ENCODE data around the gene NOTCH1. TPM values are rescaled to one million over a fixed set of nuclear protein-coding genes. Genes with fewer than 3 reads are reported as not detected.

The NOTCH1 gene
- total RNA-seq, 1 experiment from 2014 or later = 95.6 TPM

DNA sequence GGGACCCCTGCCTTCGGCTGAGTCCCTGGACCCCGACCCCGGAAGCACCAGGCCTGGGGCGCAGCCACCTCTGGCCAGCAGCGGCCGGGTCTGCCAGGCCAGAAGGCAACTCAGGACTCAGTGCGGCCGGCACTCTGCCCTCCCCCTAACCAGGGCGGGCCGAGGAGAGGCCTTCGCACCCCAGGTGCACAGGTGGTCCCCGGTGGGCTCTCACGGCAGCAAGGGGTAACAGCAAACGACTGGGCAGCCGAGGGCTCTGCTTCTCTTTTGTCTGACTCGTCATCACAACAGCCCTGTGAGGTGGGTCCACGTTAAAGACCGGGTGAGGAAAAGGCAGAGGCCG, 20.7 kb upstream of the NOTCH1 start (continued):
- TF ChIP-seq, protein P1, sequence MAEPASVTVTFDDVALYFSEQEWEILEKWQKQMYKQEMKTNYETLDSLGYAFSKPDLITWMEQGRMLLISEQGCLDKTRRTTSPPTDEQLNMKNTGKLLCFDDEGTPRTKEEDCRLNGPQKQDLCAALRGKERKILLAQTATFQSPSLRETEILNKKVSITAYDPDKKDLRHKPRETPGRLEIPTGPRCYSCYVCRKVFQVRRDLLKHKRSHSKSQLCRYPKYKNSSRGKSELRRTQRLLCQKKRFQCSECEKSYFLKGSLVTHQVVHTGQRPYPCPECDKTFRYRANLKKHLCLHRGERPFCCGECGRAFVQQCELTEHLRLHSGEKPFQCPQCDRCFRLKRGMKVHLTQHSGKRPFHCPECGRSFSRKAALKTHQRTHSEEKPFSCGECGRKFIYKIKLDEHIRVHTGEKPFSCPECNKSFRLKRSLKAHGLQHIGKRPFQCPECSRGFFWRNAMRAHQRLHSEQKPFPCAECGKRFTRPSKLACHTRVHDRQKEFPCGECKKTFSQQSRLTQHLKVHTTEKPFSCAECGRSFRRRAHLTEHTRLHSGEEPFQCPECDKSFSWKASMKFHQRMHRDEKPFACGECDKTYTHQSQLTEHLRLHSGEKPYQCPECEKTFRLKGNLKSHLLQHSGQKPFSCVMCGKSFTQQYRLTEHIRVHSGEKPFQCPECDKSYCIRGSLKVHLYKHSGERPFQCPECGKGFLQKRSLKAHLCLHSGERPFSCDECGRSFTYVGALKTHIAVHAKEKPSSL (CRISPR knock-in tag; conservative IDR thresholded peaks at IDR 0.05) = no peak
- TF ChIP-seq RELA (CRISPR knock-in tag; IDR thresholded peaks at IDR 0.05; ENCODE audit: borderline replicate concordance) (no peak), OVOL2 (CRISPR knock-in tag; IDR thresholded peaks at IDR 0.05; ENCODE audit: borderline replicate concordance) (no peak), ETV6 (CRISPR knock-in tag; IDR thresholded peaks at IDR 0.05) (no peak), CREM (CRISPR knock-in tag; IDR thresholded peaks at IDR 0.05) (no peak), USF1 (CRISPR knock-in tag; IDR thresholded peaks at IDR 0.05) (no peak), GRHL2 (CRISPR knock-in tag; IDR thresholded peaks at IDR 0.05; ENCODE audit: insufficient replicate concordance, severe bottlenecking) (no peak), CBFB (CRISPR knock-in tag; IDR thresholded peaks at IDR 0.05; ENCODE audit: low read depth) (no peak), TEAD4 (CRISPR knock-in tag; IDR thresholded peaks at IDR 0.05) (no peak)
- TF ChIP-seq, protein P2, sequence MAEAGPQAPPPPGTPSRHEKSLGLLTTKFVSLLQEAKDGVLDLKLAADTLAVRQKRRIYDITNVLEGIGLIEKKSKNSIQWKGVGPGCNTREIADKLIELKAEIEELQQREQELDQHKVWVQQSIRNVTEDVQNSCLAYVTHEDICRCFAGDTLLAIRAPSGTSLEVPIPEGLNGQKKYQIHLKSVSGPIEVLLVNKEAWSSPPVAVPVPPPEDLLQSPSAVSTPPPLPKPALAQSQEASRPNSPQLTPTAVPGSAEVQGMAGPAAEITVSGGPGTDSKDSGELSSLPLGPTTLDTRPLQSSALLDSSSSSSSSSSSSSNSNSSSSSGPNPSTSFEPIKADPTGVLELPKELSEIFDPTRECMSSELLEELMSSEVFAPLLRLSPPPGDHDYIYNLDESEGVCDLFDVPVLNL (CRISPR knock-in tag; IDR thresholded peaks at IDR 0.05; ENCODE audit: borderline replicate concordance, low read depth) = no peak
- TF ChIP-seq, protein P3, sequence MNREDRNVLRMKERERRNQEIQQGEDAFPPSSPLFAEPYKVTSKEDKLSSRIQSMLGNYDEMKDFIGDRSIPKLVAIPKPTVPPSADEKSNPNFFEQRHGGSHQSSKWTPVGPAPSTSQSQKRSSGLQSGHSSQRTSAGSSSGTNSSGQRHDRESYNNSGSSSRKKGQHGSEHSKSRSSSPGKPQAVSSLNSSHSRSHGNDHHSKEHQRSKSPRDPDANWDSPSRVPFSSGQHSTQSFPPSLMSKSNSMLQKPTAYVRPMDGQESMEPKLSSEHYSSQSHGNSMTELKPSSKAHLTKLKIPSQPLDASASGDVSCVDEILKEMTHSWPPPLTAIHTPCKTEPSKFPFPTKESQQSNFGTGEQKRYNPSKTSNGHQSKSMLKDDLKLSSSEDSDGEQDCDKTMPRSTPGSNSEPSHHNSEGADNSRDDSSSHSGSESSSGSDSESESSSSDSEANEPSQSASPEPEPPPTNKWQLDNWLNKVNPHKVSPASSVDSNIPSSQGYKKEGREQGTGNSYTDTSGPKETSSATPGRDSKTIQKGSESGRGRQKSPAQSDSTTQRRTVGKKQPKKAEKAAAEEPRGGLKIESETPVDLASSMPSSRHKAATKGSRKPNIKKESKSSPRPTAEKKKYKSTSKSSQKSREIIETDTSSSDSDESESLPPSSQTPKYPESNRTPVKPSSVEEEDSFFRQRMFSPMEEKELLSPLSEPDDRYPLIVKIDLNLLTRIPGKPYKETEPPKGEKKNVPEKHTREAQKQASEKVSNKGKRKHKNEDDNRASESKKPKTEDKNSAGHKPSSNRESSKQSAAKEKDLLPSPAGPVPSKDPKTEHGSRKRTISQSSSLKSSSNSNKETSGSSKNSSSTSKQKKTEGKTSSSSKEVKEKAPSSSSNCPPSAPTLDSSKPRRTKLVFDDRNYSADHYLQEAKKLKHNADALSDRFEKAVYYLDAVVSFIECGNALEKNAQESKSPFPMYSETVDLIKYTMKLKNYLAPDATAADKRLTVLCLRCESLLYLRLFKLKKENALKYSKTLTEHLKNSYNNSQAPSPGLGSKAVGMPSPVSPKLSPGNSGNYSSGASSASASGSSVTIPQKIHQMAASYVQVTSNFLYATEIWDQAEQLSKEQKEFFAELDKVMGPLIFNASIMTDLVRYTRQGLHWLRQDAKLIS (CRISPR knock-in tag; IDR thresholded peaks at IDR 0.05; ENCODE audit: borderline replicate concordance) = no peak
- TF ChIP-seq, protein P4, sequence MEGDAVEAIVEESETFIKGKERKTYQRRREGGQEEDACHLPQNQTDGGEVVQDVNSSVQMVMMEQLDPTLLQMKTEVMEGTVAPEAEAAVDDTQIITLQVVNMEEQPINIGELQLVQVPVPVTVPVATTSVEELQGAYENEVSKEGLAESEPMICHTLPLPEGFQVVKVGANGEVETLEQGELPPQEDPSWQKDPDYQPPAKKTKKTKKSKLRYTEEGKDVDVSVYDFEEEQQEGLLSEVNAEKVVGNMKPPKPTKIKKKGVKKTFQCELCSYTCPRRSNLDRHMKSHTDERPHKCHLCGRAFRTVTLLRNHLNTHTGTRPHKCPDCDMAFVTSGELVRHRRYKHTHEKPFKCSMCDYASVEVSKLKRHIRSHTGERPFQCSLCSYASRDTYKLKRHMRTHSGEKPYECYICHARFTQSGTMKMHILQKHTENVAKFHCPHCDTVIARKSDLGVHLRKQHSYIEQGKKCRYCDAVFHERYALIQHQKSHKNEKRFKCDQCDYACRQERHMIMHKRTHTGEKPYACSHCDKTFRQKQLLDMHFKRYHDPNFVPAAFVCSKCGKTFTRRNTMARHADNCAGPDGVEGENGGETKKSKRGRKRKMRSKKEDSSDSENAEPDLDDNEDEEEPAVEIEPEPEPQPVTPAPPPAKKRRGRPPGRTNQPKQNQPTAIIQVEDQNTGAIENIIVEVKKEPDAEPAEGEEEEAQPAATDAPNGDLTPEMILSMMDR (IDR thresholded peaks at IDR 0.05) = no peak

DNA sequence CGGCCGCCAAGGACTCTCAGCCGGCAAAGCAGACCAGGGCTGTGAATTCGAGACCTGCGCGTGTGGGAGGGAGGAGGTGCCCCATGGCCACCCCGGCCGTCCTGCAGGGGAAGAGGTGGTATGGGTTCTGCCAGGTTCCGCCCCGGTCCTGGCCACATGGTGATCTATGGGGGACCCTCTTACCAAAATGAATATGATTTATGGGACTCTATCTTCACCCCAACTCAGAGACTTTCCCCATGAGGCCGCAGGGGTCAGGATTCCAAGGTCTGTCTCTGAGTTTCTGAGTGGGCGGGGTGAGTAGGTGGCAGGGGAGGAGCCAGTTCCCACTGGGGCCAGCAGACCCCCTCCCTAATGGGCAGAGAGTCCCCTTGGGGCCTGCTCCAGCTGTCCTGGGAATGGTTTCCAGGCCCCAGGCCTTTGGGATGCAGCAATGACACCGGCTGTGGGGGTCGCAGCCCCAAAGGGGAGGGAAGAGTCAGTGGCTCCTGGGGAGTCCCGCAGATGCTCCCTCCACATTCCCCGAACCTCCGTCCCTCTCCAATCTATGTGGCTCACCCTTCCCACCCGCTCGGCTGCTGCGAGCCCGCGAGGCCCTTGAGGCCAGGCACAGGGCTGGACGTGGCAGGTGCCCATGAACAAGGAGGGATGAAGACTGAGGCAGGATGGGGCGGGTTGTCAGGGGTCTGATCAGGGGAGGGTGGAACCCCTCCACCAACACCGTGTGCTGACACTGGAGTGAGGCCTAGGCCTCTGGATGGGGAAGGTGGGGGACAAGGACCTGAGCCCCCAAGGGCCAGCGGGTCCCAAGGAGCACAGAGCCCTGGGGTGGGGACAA, 20.1 kb upstream of the NOTCH1 start:
- Mint-ChIP-seq H3K27me3 (ENCODE audit: low read depth) (peaks cover 9% of the 10 kb centered on the region), H3K27ac (peak overlapping the region; percentile 72), H3K9me3 (peaks cover 4% of the 10 kb centered on the region), H3K4me1 (peaks cover 37% of the 10 kb centered on the region), H3K4me3 (no peak overlapping the region), H3K36me3 (peaks cover 2% of the 10 kb centered on the region)
- ATAC-seq = no peak
- POLR2A ChIA-PET = no interaction called here
- CTCF ChIA-PET = no interaction called here
- DNase-seq (ENCODE audit: low spot score) = no peak
- TF ChIP-seq SMAD3 (CRISPR knock-in tag; IDR thresholded peaks at IDR 0.05; ENCODE audit: borderline replicate concordance) (no peak), KAT7 (CRISPR knock-in tag; IDR thresholded peaks at IDR 0.05; ENCODE audit: borderline replicate concordance) (no peak), ZNF317 (CRISPR knock-in tag; IDR thresholded peaks at IDR 0.05; ENCODE audit: borderline replicate concordance, low read depth) (no peak), FOXK1 (CRISPR knock-in tag; IDR thresholded peaks at IDR 0.05) (no peak), CDX4 (CRISPR knock-in tag; IDR thresholded peaks at IDR 0.05; ENCODE audit: borderline replicate concordance) (no peak), ZNF671 (CRISPR knock-in tag; IDR thresholded peaks at IDR 0.05) (no peak), ZNF138 (CRISPR knock-in tag; conservative IDR thresholded peaks at IDR 0.05) (no peak), ATF3 (CRISPR knock-in tag; conservative IDR thresholded peaks at IDR 0.05) (no peak)
- TF ChIP-seq, protein P5, sequence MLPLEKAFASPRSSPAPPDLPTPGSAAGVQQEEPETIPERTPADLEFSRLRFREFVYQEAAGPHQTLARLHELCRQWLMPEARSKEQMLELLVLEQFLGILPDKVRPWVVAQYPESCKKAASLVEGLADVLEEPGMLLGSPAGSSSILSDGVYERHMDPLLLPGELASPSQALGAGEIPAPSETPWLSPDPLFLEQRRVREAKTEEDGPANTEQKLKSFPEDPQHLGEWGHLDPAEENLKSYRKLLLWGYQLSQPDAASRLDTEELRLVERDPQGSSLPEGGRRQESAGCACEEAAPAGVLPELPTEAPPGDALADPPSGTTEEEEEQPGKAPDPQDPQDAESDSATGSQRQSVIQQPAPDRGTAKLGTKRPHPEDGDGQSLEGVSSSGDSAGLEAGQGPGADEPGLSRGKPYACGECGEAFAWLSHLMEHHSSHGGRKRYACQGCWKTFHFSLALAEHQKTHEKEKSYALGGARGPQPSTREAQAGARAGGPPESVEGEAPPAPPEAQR (CRISPR knock-in tag; IDR thresholded peaks at IDR 0.05) = no peak
- TF ChIP-seq, protein P6, sequence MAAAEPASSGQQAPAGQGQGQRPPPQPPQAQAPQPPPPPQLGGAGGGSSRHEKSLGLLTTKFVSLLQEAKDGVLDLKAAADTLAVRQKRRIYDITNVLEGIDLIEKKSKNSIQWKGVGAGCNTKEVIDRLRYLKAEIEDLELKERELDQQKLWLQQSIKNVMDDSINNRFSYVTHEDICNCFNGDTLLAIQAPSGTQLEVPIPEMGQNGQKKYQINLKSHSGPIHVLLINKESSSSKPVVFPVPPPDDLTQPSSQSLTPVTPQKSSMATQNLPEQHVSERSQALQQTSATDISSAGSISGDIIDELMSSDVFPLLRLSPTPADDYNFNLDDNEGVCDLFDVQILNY (CRISPR knock-in tag; IDR thresholded peaks at IDR 0.05) = no peak

All from WTC11 (cell line).